GM06990 (cell line): ENCODE measurements around the gene TIMP3.

Source experiments
- DNase-seq: peaks from one replicate; pipeline ENCODE4 v3.0.0-alpha.2; 2011; ENCODE audit not compliant: insufficient read length; ENCODE audit errors: extremely low read depth
- H3K27me3 ChIP-seq: replicated peaks from 2 replicates; pipeline ENCODE4 v1.6.0; 2011; ENCODE audit warnings: low read length; ENCODE audit not compliant: control insufficient read depth, insufficient read depth
- H3K36me3 ChIP-seq: 2 replicates; pipeline ENCODE4 v1.5.1; 2011; ENCODE audit warnings: low read length; ENCODE audit not compliant: control insufficient read depth, insufficient read depth
- H3K4me3 ChIP-seq: replicated peaks from 2 replicates; pipeline ENCODE4 v1.5.1; 2011; ENCODE audit warnings: low read depth, mild to moderate bottlenecking, control low read depth, low read length
- TF ChIP-seq, protein P1 (sequence below): IDR thresholded peaks from 2 replicates; pipeline ENCODE4 v1.5.1; 2011; ENCODE audit warnings: low read length, control low read depth, mild to moderate bottlenecking, inconsistent platforms; ENCODE audit not compliant: insufficient read depth, poor library complexity, severe bottlenecking

The TIMP3 gene

DNA sequence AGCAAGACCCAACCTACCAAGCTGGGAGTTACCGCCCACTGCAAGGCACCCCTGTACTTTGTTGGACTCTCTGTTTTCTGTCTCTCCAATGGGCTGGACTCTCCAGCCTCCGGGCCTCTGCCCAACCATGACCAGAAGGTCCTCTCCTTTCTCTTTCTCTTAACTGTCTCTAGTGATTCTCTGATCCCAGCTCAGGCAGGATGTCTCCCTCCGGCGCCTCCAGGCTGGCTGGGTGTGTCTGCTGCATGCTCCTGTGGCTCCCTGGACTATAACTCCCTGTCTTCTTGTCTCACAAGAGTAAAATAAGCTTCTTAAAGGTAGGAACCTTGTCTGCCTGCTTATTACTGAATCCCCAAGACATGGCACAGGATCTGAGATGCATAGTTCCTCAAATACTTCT is 36.3 kb downstream of the TIMP3 start:
- no peaks in the 10 kb centered on the region for H3K36me3 ChIP-seq
- DNase-seq, result no peak
- H3K27me3 ChIP-seq, result no peaks in the 10 kb centered on the region; the same call in none of the 2 replicates
- no peak overlapping the region for H3K4me3 ChIP-seq
- TF ChIP-seq, protein P1, sequence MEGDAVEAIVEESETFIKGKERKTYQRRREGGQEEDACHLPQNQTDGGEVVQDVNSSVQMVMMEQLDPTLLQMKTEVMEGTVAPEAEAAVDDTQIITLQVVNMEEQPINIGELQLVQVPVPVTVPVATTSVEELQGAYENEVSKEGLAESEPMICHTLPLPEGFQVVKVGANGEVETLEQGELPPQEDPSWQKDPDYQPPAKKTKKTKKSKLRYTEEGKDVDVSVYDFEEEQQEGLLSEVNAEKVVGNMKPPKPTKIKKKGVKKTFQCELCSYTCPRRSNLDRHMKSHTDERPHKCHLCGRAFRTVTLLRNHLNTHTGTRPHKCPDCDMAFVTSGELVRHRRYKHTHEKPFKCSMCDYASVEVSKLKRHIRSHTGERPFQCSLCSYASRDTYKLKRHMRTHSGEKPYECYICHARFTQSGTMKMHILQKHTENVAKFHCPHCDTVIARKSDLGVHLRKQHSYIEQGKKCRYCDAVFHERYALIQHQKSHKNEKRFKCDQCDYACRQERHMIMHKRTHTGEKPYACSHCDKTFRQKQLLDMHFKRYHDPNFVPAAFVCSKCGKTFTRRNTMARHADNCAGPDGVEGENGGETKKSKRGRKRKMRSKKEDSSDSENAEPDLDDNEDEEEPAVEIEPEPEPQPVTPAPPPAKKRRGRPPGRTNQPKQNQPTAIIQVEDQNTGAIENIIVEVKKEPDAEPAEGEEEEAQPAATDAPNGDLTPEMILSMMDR, result no peak

- DNase-seq, result no peak
- Histone ChIP-seq H3K27me3 (peaks cover 1% of the 10 kb centered on the region), H3K36me3 (no peaks in the 10 kb centered on the region), H3K4me3 (no peak overlapping the region)
- TF ChIP-seq, protein P1, result no peak
These were observed 38.5 kb downstream of the TIMP3 start for GRCh38 chr22:32839831-32840584.

GRCh38 chr22:32841175-32841574 is 39.7 kb downstream of the TIMP3 start:
- H3K36me3 ChIP-seq, result no peaks in the 10 kb centered on the region
- no peak for DNase-seq
- H3K4me3 ChIP-seq, result no peak overlapping the region
- TF ChIP-seq, protein P1, result no peak
- H3K27me3 ChIP-seq, result peaks cover 1% of the 10 kb centered on the region

GRCh38 chr22:32842486-32842885 is 41.0 kb downstream of the TIMP3 start:
- DNase-seq, result no peak
- no peak overlapping the region for H3K4me3 ChIP-seq
- no peaks in the 10 kb centered on the region for H3K36me3 ChIP-seq
- TF ChIP-seq, protein P1, result no peak
- peaks cover 1% of the 10 kb centered on the region; the same call in 1 of the 2 replicates for H3K27me3 ChIP-seq

- H3K36me3 ChIP-seq, result no peaks in the 10 kb centered on the region
- DNase-seq, result no peak
- TF ChIP-seq, protein P1, result no peak
These were observed 41.8 kb downstream of the TIMP3 start for GRCh38 chr22:32843300-32843699.

More at GRCh38 chr22:32843300-32843699, 41.8 kb downstream of the TIMP3 start:
- Histone ChIP-seq H3K4me3 (no peak overlapping the region), H3K27me3 (peaks cover 1% of the 10 kb centered on the region; the same call in 1 of the 2 replicates)
